H9 (cell line): ENCODE data around the gene CLIC1. TPM values are rescaled to one million over a fixed set of nuclear protein-coding genes. Genes with fewer than 3 reads are reported as not detected.

Experiments used
- DNase-seq: peaks from one replicate; pipeline ENCODE4 v3.0.0-alpha.2; 2017
- H2AFZ ChIP-seq: one replicate; pipeline ENCODE4 v1.6.1; 2013; ENCODE audit warnings: mild to moderate bottlenecking, low read length, control low read depth, moderate library complexity
- H2AK5ac ChIP-seq: 2 replicates; pipeline ENCODE4 v1.6.1; 2013; ENCODE audit warnings: low read length, control low read depth, mixed read lengths; ENCODE audit not compliant: insufficient read length
- H2BK120ac ChIP-seq: one replicate; pipeline ENCODE4 v1.6.1; 2013; ENCODE audit warnings: low read depth, mild to moderate bottlenecking, low read length, control low read depth, inconsistent platforms; ENCODE audit not compliant: poor library complexity, severe bottlenecking
- H2BK12ac ChIP-seq: 2 replicates; pipeline ENCODE4 v1.6.1; 2013; ENCODE audit warnings: low read length, control low read depth, mixed read lengths, low read depth; ENCODE audit not compliant: insufficient read length
- H2BK15ac ChIP-seq: 2 replicates; pipeline ENCODE4 v1.6.1; 2013; ENCODE audit warnings: low read depth, low read length, control low read depth
- H2BK20ac ChIP-seq: one replicate; pipeline ENCODE4 v1.6.1; 2013; ENCODE audit warnings: low read depth, mild to moderate bottlenecking, low read length, control low read depth, inconsistent platforms; ENCODE audit not compliant: poor library complexity, severe bottlenecking
- H2BK5ac ChIP-seq: 2 replicates; pipeline ENCODE4 v1.6.1; 2013; ENCODE audit warnings: low read length, control low read depth, mixed read lengths; ENCODE audit not compliant: insufficient read length
- H3K14ac ChIP-seq: 2 replicates; pipeline ENCODE4 v1.6.1; 2013; ENCODE audit warnings: low read length, control low read depth; ENCODE audit not compliant: insufficient read depth
- H3K18ac ChIP-seq: 2 replicates; pipeline ENCODE4 v1.6.1; 2013; ENCODE audit warnings: low read depth, mild to moderate bottlenecking, mixed read lengths, low read length, control low read depth; ENCODE audit not compliant: insufficient read length
- H3K23ac ChIP-seq: 2 replicates; pipeline ENCODE4 v1.6.1; 2013; ENCODE audit warnings: low read length, control low read depth, mixed read lengths, low read depth; ENCODE audit not compliant: insufficient read length
- H3K23me2 ChIP-seq: 2 replicates; pipeline ENCODE4 v1.6.1; 2013; ENCODE audit warnings: low read depth, mild to moderate bottlenecking, mixed read lengths, low read length, control low read depth; ENCODE audit not compliant: insufficient read length, poor library complexity, severe bottlenecking
- H3K27ac ChIP-seq: 2 replicates; pipeline ENCODE4 v1.5.1; 2013; ENCODE audit warnings: low read length, control low read depth, mixed read lengths, low read depth; ENCODE audit not compliant: insufficient read length
- H3K27me3 ChIP-seq: 2 replicates; pipeline ENCODE4 v1.6.1; 2013; ENCODE audit warnings: low read length, control low read depth, inconsistent platforms; ENCODE audit not compliant: insufficient read depth
- H3K4ac ChIP-seq: 2 replicates; pipeline ENCODE4 v1.6.1; 2013; ENCODE audit warnings: low read depth, mild to moderate bottlenecking, control low read depth, inconsistent platforms, low read length, moderate library complexity
- H3K4me1 ChIP-seq: 2 replicates; pipeline ENCODE4 v1.6.1; 2013; ENCODE audit warnings: low read length, control low read depth, inconsistent platforms; ENCODE audit not compliant: insufficient read depth
- H3K4me2 ChIP-seq: 2 replicates; pipeline ENCODE4 v1.6.1; 2013; ENCODE audit warnings: low read length, control low read depth, mixed read lengths; ENCODE audit not compliant: insufficient read length, insufficient read depth
- H3K56ac ChIP-seq: 2 replicates; pipeline ENCODE4 v1.6.1; 2013; ENCODE audit warnings: low read depth, mild to moderate bottlenecking, mixed read lengths, low read length, control low read depth; ENCODE audit not compliant: insufficient read length
- H3K79me1 ChIP-seq: 2 replicates; pipeline ENCODE4 v1.6.1; 2013; ENCODE audit warnings: low read depth, mild to moderate bottlenecking, moderate library complexity, low read length, control low read depth, inconsistent platforms; ENCODE audit not compliant: insufficient read depth, poor library complexity, severe bottlenecking
- H3K79me2 ChIP-seq: 2 replicates; pipeline ENCODE4 v1.6.1; 2013; ENCODE audit warnings: low read length, control low read depth, inconsistent platforms; ENCODE audit not compliant: insufficient read depth
- H3K9ac ChIP-seq: 2 replicates; pipeline ENCODE4 v1.6.1; 2013; ENCODE audit warnings: low read length, control low read depth, mixed read lengths; ENCODE audit not compliant: insufficient read length; ENCODE audit errors: extremely low read depth
- H3K9me3 ChIP-seq: one replicate; pipeline ENCODE4 v1.6.1; 2013; ENCODE audit warnings: low read depth, low read length, inconsistent platforms; ENCODE audit not compliant: control insufficient read depth
- H3T11ph ChIP-seq: one replicate; pipeline ENCODE4 v1.6.1; 2013; ENCODE audit warnings: mild to moderate bottlenecking, low read length, control low read depth, inconsistent platforms
- H4K20me1 ChIP-seq: one replicate; pipeline ENCODE4 v1.6.1; 2013; ENCODE audit not compliant: control insufficient read depth, insufficient read length, insufficient read depth
- H4K5ac ChIP-seq: 2 replicates; pipeline ENCODE4 v1.6.1; 2013; ENCODE audit warnings: low read depth, mild to moderate bottlenecking, mixed read lengths, low read length, control low read depth; ENCODE audit not compliant: insufficient read length
- H4K8ac ChIP-seq: replicated peaks from 2 replicates; pipeline ENCODE4 v1.6.1; 2013; ENCODE audit warnings: low read length, control low read depth, mixed read lengths, low read depth; ENCODE audit not compliant: insufficient read length
- H4K91ac ChIP-seq: 2 replicates; pipeline ENCODE4 v1.6.1; 2013; ENCODE audit warnings: low read depth, mild to moderate bottlenecking, moderate library complexity, mixed read lengths, low read length, control low read depth; ENCODE audit not compliant: insufficient read length
- H3K27ac Mint-ChIP-seq, 3 experiments: 2 replicates in 2 of 3; 3 replicates in 1 of 3; pipeline ENCODE4 v1.8.0; 2020 to 2021; ENCODE audit warnings: mixed read lengths in 3 of 3, mild to moderate bottlenecking in 1 of 3, moderate library complexity in 1 of 3
- H3K27me3 Mint-ChIP-seq: 2 replicates; pipeline ENCODE4 v1.8.0; 2021; ENCODE audit warnings: low read depth, mild to moderate bottlenecking, moderate library complexity, mixed read lengths
- H3K36me3 Mint-ChIP-seq, 3 experiments: 2 replicates in 2 of 3; 3 replicates in 1 of 3; pipeline ENCODE4 v1.8.0; 2020 to 2021; ENCODE audit warnings: low read depth in 3 of 3, mixed read lengths in 3 of 3; ENCODE audit not compliant: insufficient read depth in 1 of 3
- H3K4me1 Mint-ChIP-seq, 2 experiments: 2 replicates each; pipeline ENCODE4 v1.8.0; 2020; ENCODE audit warnings: mixed read lengths in 2 of 2
- H3K4me3 Mint-ChIP-seq, 2 experiments: 2 replicates in 1 of 2; 3 replicates in 1 of 2; pipeline ENCODE4 v1.8.0; 2020 to 2021; ENCODE audit warnings: mild to moderate bottlenecking in 2 of 2, mixed read lengths in 2 of 2, moderate library complexity in 1 of 2
- H3K9me3 Mint-ChIP-seq, 2 experiments: 2 replicates in 1 of 2; 3 replicates in 1 of 2; pipeline ENCODE4 v1.8.0; 2020; ENCODE audit warnings: mild to moderate bottlenecking in 2 of 2, mixed read lengths in 2 of 2, moderate library complexity in 1 of 2
- CTCF ChIP-seq: fragments of 200-600 bp; sonication (generic); conservative IDR thresholded peaks from 3 replicates; pipeline ENCODE4 v1.8.0; 2021; ENCODE audit warnings: antibody characterized with exemption, mild to moderate bottlenecking
- WGBS: extraction: QIAGEN DNeasy Blood & Tissue Kit; methylation state at CpG from one replicate; pipeline ENCODE4 v1.1.7; 2013; ENCODE audit warnings: missing lambda C conversion rate, low lambda C conversion rate, mixed read lengths; ENCODE audit not compliant: insufficient read length; ENCODE audit errors: extremely low coverage; 5-methylcytosine and 5-hydroxymethylcytosine counted together
- total RNA-seq: library from RNA; stranded (reverse); gene quantifications from 2 replicates; pipeline ENCODE4 v1.2.1, GENCODE V29; 2021

Gene CLIC1
- total RNA-seq, 1 experiment from 2014 or later = 265 TPM

- H3K18ac ChIP-seq = no peak overlapping the region
- H4K20me1 ChIP-seq = no peaks in the 10 kb centered on the region
- H3K27ac ChIP-seq = no peak overlapping the region
- no peak overlapping the region for H2AFZ ChIP-seq
- H3K4me3 Mint-ChIP-seq = no peak overlapping the region
- H3K9me3 Mint-ChIP-seq = no peaks in the 10 kb centered on the region
- H3T11ph ChIP-seq = no peak overlapping the region
- H4K5ac ChIP-seq = no peak overlapping the region
- H3K14ac ChIP-seq = no peak overlapping the region
- H3K27me3 ChIP-seq = no peaks in the 10 kb centered on the region
- no peak overlapping the region for H3K4ac ChIP-seq
- no peaks in the 10 kb centered on the region for H3K27me3 Mint-ChIP-seq
- peaks cover 4% of the 10 kb centered on the region for H3K23me2 ChIP-seq
- WGBS = no CpG with 5 or more reads among the region's 25 CpGs
- no peak overlapping the region for H2AK5ac ChIP-seq
- no peaks in the 10 kb centered on the region for H3K79me2 ChIP-seq
- peaks cover 9 to 34% (median 33%) of the 10 kb centered on the region in 3 experiments; a peak in 6 of 7 replicates for H3K36me3 Mint-ChIP-seq
- H2BK5ac ChIP-seq = no peak overlapping the region
- TF ChIP-seq CTCF = no peak
- no peak overlapping the region for H2BK15ac ChIP-seq
- H3K9ac ChIP-seq = no peak overlapping the region
- no peak overlapping the region for H2BK12ac ChIP-seq
- no peak overlapping the region for H4K91ac ChIP-seq
- no peaks in the 10 kb centered on the region for H3K4me1 ChIP-seq
- no peak for DNase-seq
- no peak overlapping the region for H3K23ac ChIP-seq
- H2BK120ac ChIP-seq = no peak overlapping the region
- H3K4me1 Mint-ChIP-seq = peaks cover 6 to 11% of the 10 kb centered on the region in 2 experiments
- H3K27ac Mint-ChIP-seq = peak overlapping the region in 1 of 3 experiments; percentile 66; a peak in 2 of 7 replicates
- H4K8ac ChIP-seq = no peak overlapping the region
- no peak overlapping the region for H3K4me2 ChIP-seq
- H3K56ac ChIP-seq = no peak overlapping the region
- no peak overlapping the region for H2BK20ac ChIP-seq
- no peaks in the 10 kb centered on the region for H3K79me1 ChIP-seq
- no peaks in the 10 kb centered on the region for H3K9me3 ChIP-seq
These were observed 12.2 kb downstream of the CLIC1 start for GRCh38 chr6:31723980-31724691.
